DMS114 treated with DMSO at 0.1 percent for 48 hours (cell line): ENCODE results near the gene MAML2.

ENCODE experiments used
- DNase-seq: peaks from one replicate; lab custom pipeline; 2025; ENCODE audit not compliant: unreplicated experiment; lab: John Stamatoyannopoulos, UW

MAML2 gene

GRCh38 chr11:96339706-96340554, 3.1 kb downstream of the MAML2 start:
- DNase-seq = no peak

- no peak for DNase-seq
These were observed 3.9 kb downstream of the MAML2 start for GRCh38 chr11:96338910-96339705.

GRCh38 chr11:96337541-96338431, 5.2 kb downstream of the MAML2 start:
- no peak for DNase-seq

GRCh38 chr11:96335388-96335787, 7.6 kb downstream of the MAML2 start:
- DNase-seq = no peak

GRCh38 chr11:96334219-96334618, 8.8 kb downstream of the MAML2 start:
- no peak for DNase-seq

- DNase-seq = no peak
These were observed 9.7 kb downstream of the MAML2 start for GRCh38 chr11:96333191-96333719.

GRCh38 chr11:96332126-96332771, 10.7 kb downstream of the MAML2 start:
- no peak for DNase-seq

- DNase-seq = no peak
These were observed 11.3 kb downstream of the MAML2 start for GRCh38 chr11:96331699-96332116.

GRCh38 chr11:96330511-96330859, 12.5 kb downstream of the MAML2 start:
- no peak for DNase-seq

GRCh38 chr11:96329855-96330510, 13.0 kb downstream of the MAML2 start:
- DNase-seq = no peak

- no peak for DNase-seq
These were observed 13.6 kb downstream of the MAML2 start for GRCh38 chr11:96329419-96329818.

GRCh38 chr11:96328395-96329010, 14.5 kb downstream of the MAML2 start:
- no peak for DNase-seq

GRCh38 chr11:96326959-96327358, 16.0 kb downstream of the MAML2 start:
- DNase-seq = no peak

GRCh38 chr11:96324912-96325311, 18.1 kb downstream of the MAML2 start:
- no peak for DNase-seq

GRCh38 chr11:96323642-96323985, 19.4 kb downstream of the MAML2 start:
- no peak for DNase-seq

GRCh38 chr11:96322775-96323641, 20.0 kb downstream of the MAML2 start:
- DNase-seq = no peak

GRCh38 chr11:96321091-96321490, 21.9 kb downstream of the MAML2 start:
- no peak for DNase-seq

- DNase-seq = no peak
These were observed 22.9 kb downstream of the MAML2 start for GRCh38 chr11:96319898-96320656.
